ENCODE measurements around the gene CEP55. TPM values are rescaled to one million over a fixed set of nuclear protein-coding genes. Genes with fewer than 3 reads are reported as not detected.

The CEP55 gene
- total RNA-seq, 1 experiment from 2014 or later: 68.5 TPM

- Histone ChIP-seq H3K27me3 (replicated peaks; ENCODE audit: insufficient read depth, low read depth, low read length, poor library complexity) (peaks cover 71% of the 10 kb centered on the region), H3K27ac (ENCODE audit: low read depth, low read length, poor library complexity, severe bottlenecking) (no peak within 1 kb of the TSS), H3K36me3 (ENCODE audit: insufficient read depth, low read length, poor library complexity, severe bottlenecking) (no peaks in the 10 kb centered on the region), H3K9me3 (ENCODE audit: low read depth, low read length, poor library complexity, severe bottlenecking) (no peaks in the 10 kb centered on the region), H3K4me1 (ENCODE audit: insufficient read depth, low read length, poor library complexity, severe bottlenecking) (no peaks in the 10 kb centered on the region), H3K4me3 (ENCODE audit: low read depth, low read length, poor library complexity, severe bottlenecking) (no peak within 1 kb of the TSS)
- no peak for TF ChIP-seq CTCF (conservative IDR thresholded peaks at IDR 0.05; ENCODE audit: low read depth, low read length)
- peak; percentile 79 for TF ChIP-seq EZH2 (IDR thresholded peaks at IDR 0.05; ENCODE audit: borderline replicate concordance, low read depth, low read length, poor library complexity, severe bottlenecking)
- ChIA-PET CTCF (no interaction called here), POLR2A (ENCODE audit: low non-redundant PET) (no interaction called here)
- BruUV-seq (replicated peaks): no TSS peak
- intact Hi-C loops (cut with micrococcal nuclease; ENCODE audit: unreplicated experiment): no loop called here
- DNase-seq (ENCODE audit: low spot score): no peak
These were observed 70.2 kb downstream of the CEP55 start, which contains the start of gene FFAR4 for GRCh38 chr10:93566435-93567276. FFAR4 (plus strand) TSS chr10:93566665; CDS start chr10:93566721, 56 bp downstream.

GRCh38 chr10:93567277-93568104, 71.1 kb downstream of the CEP55 start:
- H3K4me3 ChIP-seq (ENCODE audit: low read depth, low read length, poor library complexity, severe bottlenecking): no peak overlapping the region
- no peak for DNase-seq (ENCODE audit: low spot score)
- ChIA-PET POLR2A (ENCODE audit: low non-redundant PET) (no interaction called here), CTCF (no interaction called here)
- intact Hi-C loops (cut with micrococcal nuclease; ENCODE audit: unreplicated experiment): no loop called here
- no TSS peak for BruUV-seq (replicated peaks)
- TF ChIP-seq CTCF (conservative IDR thresholded peaks at IDR 0.05; ENCODE audit: low read depth, low read length): no peak
- peak; percentile 55 for TF ChIP-seq EZH2 (IDR thresholded peaks at IDR 0.05; ENCODE audit: borderline replicate concordance, low read depth, low read length, poor library complexity, severe bottlenecking)
- H3K4me1 ChIP-seq (ENCODE audit: insufficient read depth, low read length, poor library complexity, severe bottlenecking): no peaks in the 10 kb centered on the region
- no peaks in the 10 kb centered on the region for H3K36me3 ChIP-seq (ENCODE audit: insufficient read depth, low read length, poor library complexity, severe bottlenecking)
- peaks cover 71% of the 10 kb centered on the region for H3K27me3 ChIP-seq (replicated peaks; ENCODE audit: insufficient read depth, low read depth, low read length, poor library complexity)
- no peak overlapping the region for H3K27ac ChIP-seq (ENCODE audit: low read depth, low read length, poor library complexity, severe bottlenecking)
- no peaks in the 10 kb centered on the region for H3K9me3 ChIP-seq (ENCODE audit: low read depth, low read length, poor library complexity, severe bottlenecking)

- Histone ChIP-seq H3K9me3 (ENCODE audit: low read depth, low read length, poor library complexity, severe bottlenecking) (no peaks in the 10 kb centered on the region), H3K4me3 (ENCODE audit: low read depth, low read length, poor library complexity, severe bottlenecking) (no peak overlapping the region), H3K27me3 (replicated peaks; ENCODE audit: insufficient read depth, low read depth, low read length, poor library complexity) (peaks cover 71% of the 10 kb centered on the region), H3K4me1 (ENCODE audit: insufficient read depth, low read length, poor library complexity, severe bottlenecking) (no peaks in the 10 kb centered on the region), H3K36me3 (ENCODE audit: insufficient read depth, low read length, poor library complexity, severe bottlenecking) (no peaks in the 10 kb centered on the region), H3K27ac (ENCODE audit: low read depth, low read length, poor library complexity, severe bottlenecking) (no peak overlapping the region)
- ChIA-PET CTCF (no interaction called here), POLR2A (ENCODE audit: low non-redundant PET) (no interaction called here)
- no TSS peak for BruUV-seq (replicated peaks)
- no peak for DNase-seq (ENCODE audit: low spot score)
- TF ChIP-seq CTCF (conservative IDR thresholded peaks at IDR 0.05; ENCODE audit: low read depth, low read length): no peak
- TF ChIP-seq EZH2 (IDR thresholded peaks at IDR 0.05; ENCODE audit: borderline replicate concordance, low read depth, low read length, poor library complexity, severe bottlenecking): peak; percentile 11
- intact Hi-C loops (cut with micrococcal nuclease; ENCODE audit: unreplicated experiment): no loop called here
These were observed 71.6 kb downstream of the CEP55 start for GRCh38 chr10:93568105-93568390.
